ENCODE results near the gene RNF222. TPM values are rescaled to one million over a fixed set of nuclear protein-coding genes. Genes with fewer than 3 reads are reported as not detected.

Gene RNF222
- total RNA-seq, 4 donors from 2014 or later: not detected

DNA sequence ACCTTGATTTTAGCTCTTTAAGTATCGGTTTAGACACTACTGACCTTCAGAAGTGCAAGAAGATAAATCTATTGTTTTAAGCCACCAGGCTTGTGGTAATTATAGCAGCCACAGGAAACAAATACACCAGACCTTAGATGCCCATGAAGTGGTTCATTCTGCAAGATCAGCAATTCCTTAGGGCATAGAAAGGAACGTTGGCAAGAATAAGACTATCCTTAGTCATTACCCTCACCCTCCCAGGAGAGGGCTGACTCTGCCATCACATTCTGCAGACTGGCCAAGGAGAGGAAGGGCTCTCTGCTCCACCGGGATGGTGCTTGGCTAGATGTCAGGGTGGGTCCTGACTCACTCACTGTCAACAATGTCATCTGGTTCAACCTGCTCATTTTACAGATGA lies 23.9 kb upstream of the RNF222 start:
- peak in 1 of 2 donors; percentile 12 for DNase-seq
- Histone ChIP-seq H3K4me3 (replicated peaks in 1 of 3) (no peak overlapping the region), H3K27ac (peak overlapping the region in 2 of 3 donors; percentile 43 to 68), H3K4me1 (peaks cover 0 to 26% of the 10 kb centered on the region in 2 donors), H3K9me3 (no peaks in the 10 kb centered on the region), H3K27me3 (no peaks in the 10 kb centered on the region), H3K36me3 (no peaks in the 10 kb centered on the region)
- TF ChIP-seq, protein P1, sequence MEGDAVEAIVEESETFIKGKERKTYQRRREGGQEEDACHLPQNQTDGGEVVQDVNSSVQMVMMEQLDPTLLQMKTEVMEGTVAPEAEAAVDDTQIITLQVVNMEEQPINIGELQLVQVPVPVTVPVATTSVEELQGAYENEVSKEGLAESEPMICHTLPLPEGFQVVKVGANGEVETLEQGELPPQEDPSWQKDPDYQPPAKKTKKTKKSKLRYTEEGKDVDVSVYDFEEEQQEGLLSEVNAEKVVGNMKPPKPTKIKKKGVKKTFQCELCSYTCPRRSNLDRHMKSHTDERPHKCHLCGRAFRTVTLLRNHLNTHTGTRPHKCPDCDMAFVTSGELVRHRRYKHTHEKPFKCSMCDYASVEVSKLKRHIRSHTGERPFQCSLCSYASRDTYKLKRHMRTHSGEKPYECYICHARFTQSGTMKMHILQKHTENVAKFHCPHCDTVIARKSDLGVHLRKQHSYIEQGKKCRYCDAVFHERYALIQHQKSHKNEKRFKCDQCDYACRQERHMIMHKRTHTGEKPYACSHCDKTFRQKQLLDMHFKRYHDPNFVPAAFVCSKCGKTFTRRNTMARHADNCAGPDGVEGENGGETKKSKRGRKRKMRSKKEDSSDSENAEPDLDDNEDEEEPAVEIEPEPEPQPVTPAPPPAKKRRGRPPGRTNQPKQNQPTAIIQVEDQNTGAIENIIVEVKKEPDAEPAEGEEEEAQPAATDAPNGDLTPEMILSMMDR (IDR thresholded peaks at IDR 0.05): no peak
- TF ChIP-seq POLR2A (IDR thresholded peaks at IDR 0.05): no peak
- WGBS, 2 donors: 27 to 32% methylated on average over 3 of the region's 3 CpGs
- intact Hi-C loops (cut with DNase I): no loop called here

GRCh38 chr17:8420041-8420934 lies 22.7 kb upstream of the RNF222 start:
- Histone ChIP-seq H3K36me3 (no peaks in the 10 kb centered on the region), H3K27ac (peak overlapping the region; percentile 54 to 68 (median 61)), H3K4me1 (peaks cover 0 to 26% of the 10 kb centered on the region in 2 donors), H3K27me3 (no peaks in the 10 kb centered on the region), H3K9me3 (no peaks in the 10 kb centered on the region), H3K4me3 (replicated peaks in 1 of 3) (no peak overlapping the region)
- intact Hi-C loops (cut with DNase I): no loop called here
- TF ChIP-seq, protein P1 (IDR thresholded peaks at IDR 0.05): no peak
- TF ChIP-seq POLR2A (IDR thresholded peaks at IDR 0.05): no peak
- peak; percentile 83 to 84 for DNase-seq
- WGBS, 2 donors: 17 to 30% methylated on average over 5 of the region's 5 CpGs

DNA sequence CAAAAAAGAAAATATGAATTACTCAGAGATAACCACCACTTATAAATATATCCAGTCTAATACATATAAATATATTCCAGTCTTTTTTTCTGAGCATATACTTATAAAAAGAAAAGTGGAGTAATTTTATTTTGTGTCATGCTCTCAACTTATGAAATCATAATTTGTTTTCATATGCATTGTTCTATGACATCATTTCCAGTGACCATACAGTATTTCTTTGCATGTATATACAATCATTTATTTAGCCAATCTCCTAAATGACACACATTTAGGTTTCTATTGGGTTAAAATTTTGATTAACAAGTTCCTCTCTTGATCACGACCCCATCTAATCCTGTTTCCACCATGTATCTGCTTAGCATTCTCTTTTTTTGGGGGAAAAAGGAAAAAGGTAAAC lies 21.7 kb upstream of the RNF222 start:
- WGBS, 2 donors: 66 to 67% methylated on average over 1 of the region's 1 CpG
- Histone ChIP-seq H3K4me1 (peaks cover 0 to 26% of the 10 kb centered on the region in 2 donors), H3K27ac (no peak overlapping the region), H3K4me3 (replicated peaks in 1 of 3) (no peak overlapping the region), H3K9me3 (no peaks in the 10 kb centered on the region), H3K36me3 (no peaks in the 10 kb centered on the region), H3K27me3 (no peaks in the 10 kb centered on the region)
- intact Hi-C loops (cut with DNase I): no loop called here
- TF ChIP-seq POLR2A (IDR thresholded peaks at IDR 0.05): no peak
- TF ChIP-seq, protein P1 (IDR thresholded peaks at IDR 0.05): no peak
- DNase-seq: no peak

- no peaks in the 10 kb centered on the region for H3K36me3 ChIP-seq
- WGBS, 2 donors: 56 to 79% methylated on average over 1 of the region's 1 CpG
- TF ChIP-seq, protein P1 (IDR thresholded peaks at IDR 0.05): no peak
- no peak for TF ChIP-seq POLR2A (IDR thresholded peaks at IDR 0.05)
- intact Hi-C loops (cut with DNase I): no loop called here
- peaks cover 0 to 26% of the 10 kb centered on the region in 2 donors for H3K4me1 ChIP-seq
- no peaks in the 10 kb centered on the region for H3K27me3 ChIP-seq
- H3K4me3 ChIP-seq (replicated peaks in 1 of 3): no peak overlapping the region
- no peak for DNase-seq
- no peaks in the 10 kb centered on the region for H3K9me3 ChIP-seq
- H3K27ac ChIP-seq: no peak overlapping the region
Measured at GRCh38 chr17:8418471-8418870, 20.8 kb upstream of the RNF222 start.

- intact Hi-C loops (cut with DNase I): no loop called here
- Histone ChIP-seq H3K4me1 (peaks cover 0 to 26% of the 10 kb centered on the region in 2 donors), H3K4me3 (replicated peaks in 1 of 3) (no peak overlapping the region), H3K9me3 (no peaks in the 10 kb centered on the region), H3K27ac (no peak overlapping the region), H3K36me3 (no peaks in the 10 kb centered on the region), H3K27me3 (no peaks in the 10 kb centered on the region)
- TF ChIP-seq, protein P1 (IDR thresholded peaks at IDR 0.05): no peak
- TF ChIP-seq POLR2A (IDR thresholded peaks at IDR 0.05): no peak
- no peak for DNase-seq
- WGBS, 2 donors: 86 to 91% methylated on average over 4 of the region's 4 CpGs
Measured at GRCh38 chr17:8417806-8418205, 20.2 kb upstream of the RNF222 start.
